IMR-90 (cell line): Measurements from ENCODE around the gene PLXDC1.
"Not testable (repeated sequence)": the region's sequence is repeated elsewhere in the genome, so short reads cannot be mapped to it uniquely, and the experiment has no call there.

Experiments used
- BHLHE40 ChIP-seq: fragments of 150-350 bp; IDR thresholded peaks from 2 replicates; pipeline ENCODE4 v1.6.1; 2016; ENCODE audit warnings: mild to moderate bottlenecking, low read depth, low read length
- CEBPB ChIP-seq: IDR thresholded peaks from 2 replicates; pipeline ENCODE4 v1.6.1; 2012; ENCODE audit warnings: low read depth, low read length, improper control_type of control experiment
- MAFK ChIP-seq: IDR thresholded peaks from 2 replicates; pipeline ENCODE4 v1.6.1; 2012; ENCODE audit warnings: low read depth, low read length, improper control_type of control experiment
- MAZ ChIP-seq: IDR thresholded peaks from 2 replicates; pipeline ENCODE4 v1.6.1; 2012; ENCODE audit warnings: low read depth, mild to moderate bottlenecking, low read length, improper control_type of control experiment, moderate library complexity, borderline replicate concordance
- MXI1 ChIP-seq: IDR thresholded peaks from 2 replicates; pipeline ENCODE4 v1.6.1; 2012; ENCODE audit warnings: low read depth, mild to moderate bottlenecking, low read length, moderate library complexity, borderline replicate concordance
- POLR2A ChIP-seq: IDR thresholded peaks from 2 replicates; pipeline ENCODE4 v1.6.1; 2012; ENCODE audit warnings: mild to moderate bottlenecking, low read depth, low read length
- RCOR1 ChIP-seq: IDR thresholded peaks from 2 replicates; pipeline ENCODE4 v1.6.1; 2012; ENCODE audit warnings: mild to moderate bottlenecking, low read length, improper control_type of control experiment; ENCODE audit not compliant: insufficient replicate concordance
- SMC3 ChIP-seq: fragments of 150-350 bp; IDR thresholded peaks from 2 replicates; pipeline ENCODE4 v1.6.1; 2016; ENCODE audit warnings: low read depth, mild to moderate bottlenecking, antibody characterized with exemption, low read length, moderate library complexity
- USF2 ChIP-seq: fragments of 150-350 bp; IDR thresholded peaks from 2 replicates; pipeline ENCODE4 v1.6.1; 2017; ENCODE audit warnings: mild to moderate bottlenecking, antibody characterized with exemption, low read length, low read depth
- TF ChIP-seq, protein P1 (sequence below): conservative IDR thresholded peaks from 2 replicates; pipeline ENCODE4 v1.5.1; 2012; ENCODE audit warnings: mild to moderate bottlenecking, low read depth, low read length, improper control_type of control experiment
- TF ChIP-seq, protein P2 (sequence below): fragments of 150-350 bp; IDR thresholded peaks from 2 replicates; pipeline ENCODE4 v1.6.1; 2016; ENCODE audit warnings: low read depth, mild to moderate bottlenecking, low read length, moderate library complexity, borderline replicate concordance

GRCh38 chr17:39020037-39020436, 131.4 kb downstream of the PLXDC1 start:
- TF ChIP-seq, protein P1, sequence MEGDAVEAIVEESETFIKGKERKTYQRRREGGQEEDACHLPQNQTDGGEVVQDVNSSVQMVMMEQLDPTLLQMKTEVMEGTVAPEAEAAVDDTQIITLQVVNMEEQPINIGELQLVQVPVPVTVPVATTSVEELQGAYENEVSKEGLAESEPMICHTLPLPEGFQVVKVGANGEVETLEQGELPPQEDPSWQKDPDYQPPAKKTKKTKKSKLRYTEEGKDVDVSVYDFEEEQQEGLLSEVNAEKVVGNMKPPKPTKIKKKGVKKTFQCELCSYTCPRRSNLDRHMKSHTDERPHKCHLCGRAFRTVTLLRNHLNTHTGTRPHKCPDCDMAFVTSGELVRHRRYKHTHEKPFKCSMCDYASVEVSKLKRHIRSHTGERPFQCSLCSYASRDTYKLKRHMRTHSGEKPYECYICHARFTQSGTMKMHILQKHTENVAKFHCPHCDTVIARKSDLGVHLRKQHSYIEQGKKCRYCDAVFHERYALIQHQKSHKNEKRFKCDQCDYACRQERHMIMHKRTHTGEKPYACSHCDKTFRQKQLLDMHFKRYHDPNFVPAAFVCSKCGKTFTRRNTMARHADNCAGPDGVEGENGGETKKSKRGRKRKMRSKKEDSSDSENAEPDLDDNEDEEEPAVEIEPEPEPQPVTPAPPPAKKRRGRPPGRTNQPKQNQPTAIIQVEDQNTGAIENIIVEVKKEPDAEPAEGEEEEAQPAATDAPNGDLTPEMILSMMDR: not testable (repeated sequence)
- TF ChIP-seq USF2, POLR2A, CEBPB, BHLHE40, MAFK, MAZ, MXI1, SMC3, RCOR1: not testable (repeated sequence)
- TF ChIP-seq, protein P2, sequence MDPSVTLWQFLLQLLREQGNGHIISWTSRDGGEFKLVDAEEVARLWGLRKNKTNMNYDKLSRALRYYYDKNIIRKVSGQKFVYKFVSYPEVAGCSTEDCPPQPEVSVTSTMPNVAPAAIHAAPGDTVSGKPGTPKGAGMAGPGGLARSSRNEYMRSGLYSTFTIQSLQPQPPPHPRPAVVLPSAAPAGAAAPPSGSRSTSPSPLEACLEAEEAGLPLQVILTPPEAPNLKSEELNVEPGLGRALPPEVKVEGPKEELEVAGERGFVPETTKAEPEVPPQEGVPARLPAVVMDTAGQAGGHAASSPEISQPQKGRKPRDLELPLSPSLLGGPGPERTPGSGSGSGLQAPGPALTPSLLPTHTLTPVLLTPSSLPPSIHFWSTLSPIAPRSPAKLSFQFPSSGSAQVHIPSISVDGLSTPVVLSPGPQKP: not testable (repeated sequence)
